ENCODE data around the gene CDK5RAP2. TPM values are rescaled to one million over a fixed set of nuclear protein-coding genes. Genes with fewer than 3 reads are reported as not detected.

Gene CDK5RAP2
- total RNA-seq, 1 experiment from 2014 or later = 56.4 TPM

GRCh38 chr9:120611690-120612068 lies 31.7 kb upstream of the CDK5RAP2 start:
- no peak overlapping the region for H3T11ph ChIP-seq (ENCODE audit: low read length)
- H3K9me3 ChIP-seq (ENCODE audit: control insufficient read depth, low read depth, low read length) = no peaks in the 10 kb centered on the region
- Mint-ChIP-seq H3K36me3 (ENCODE audit: insufficient read depth in 1 of 3, low read depth in 3 of 3) (no peaks in the 10 kb centered on the region), H3K27ac (no peak overlapping the region), H3K4me3 (no peak overlapping the region), H3K9me3 (no peaks in the 10 kb centered on the region), H3K4me1 (no peaks in the 10 kb centered on the region), H3K27me3 (ENCODE audit: low read depth) (no peaks in the 10 kb centered on the region)
- no peak overlapping the region for H3K56ac ChIP-seq (ENCODE audit: insufficient read length, low read depth, low read length)
- WGBS (ENCODE audit: extremely low coverage, insufficient read length, low lambda C conversion rate) = no CpG with 5 or more reads among the region's 1 CpG
- H2BK20ac ChIP-seq (ENCODE audit: low read depth, low read length, poor library complexity, severe bottlenecking) = no peak overlapping the region
- H4K20me1 ChIP-seq (ENCODE audit: control insufficient read depth, insufficient read depth, insufficient read length) = no peaks in the 10 kb centered on the region
- H2BK120ac ChIP-seq (ENCODE audit: low read depth, low read length, poor library complexity, severe bottlenecking) = no peak overlapping the region
- H3K79me2 ChIP-seq (ENCODE audit: insufficient read depth, low read length) = no peaks in the 10 kb centered on the region
- no peak overlapping the region for H4K91ac ChIP-seq (ENCODE audit: insufficient read length, low read depth, low read length)
- H3K23ac ChIP-seq (ENCODE audit: insufficient read length, low read depth, low read length) = no peak overlapping the region
- no peak overlapping the region for H3K27ac ChIP-seq (ENCODE audit: insufficient read length, low read depth, low read length)
- H3K79me1 ChIP-seq (ENCODE audit: insufficient read depth, low read depth, low read length, poor library complexity, severe bottlenecking) = no peaks in the 10 kb centered on the region
- H4K5ac ChIP-seq (ENCODE audit: insufficient read length, low read depth, low read length) = no peak overlapping the region
- H3K4ac ChIP-seq (ENCODE audit: low read depth, low read length) = no peak overlapping the region
- no peak for DNase-seq
- H3K4me1 ChIP-seq (ENCODE audit: insufficient read depth, low read length) = no peaks in the 10 kb centered on the region
- no peak overlapping the region for H2AK5ac ChIP-seq (ENCODE audit: insufficient read length, low read length)
- H4K8ac ChIP-seq (replicated peaks; ENCODE audit: insufficient read length, low read depth, low read length) = no peak overlapping the region
- no peak overlapping the region for H3K18ac ChIP-seq (ENCODE audit: insufficient read length, low read depth, low read length)
- H2AFZ ChIP-seq (ENCODE audit: low read length) = no peak overlapping the region
- no peak overlapping the region for H3K4me2 ChIP-seq (ENCODE audit: insufficient read depth, insufficient read length, low read length)
- no peaks in the 10 kb centered on the region for H3K27me3 ChIP-seq (ENCODE audit: insufficient read depth, low read length)
- no peak overlapping the region for H3K9ac ChIP-seq (ENCODE audit: extremely low read depth, insufficient read length, low read length)
- no peak overlapping the region for H2BK15ac ChIP-seq (ENCODE audit: low read depth, low read length)
- H3K14ac ChIP-seq (ENCODE audit: insufficient read depth, low read length) = no peak overlapping the region
- no peak for TF ChIP-seq CTCF (conservative IDR thresholded peaks at IDR 0.05)
- H3K23me2 ChIP-seq (ENCODE audit: insufficient read length, low read depth, low read length, poor library complexity, severe bottlenecking) = no peaks in the 10 kb centered on the region
- no peak overlapping the region for H2BK5ac ChIP-seq (ENCODE audit: insufficient read length, low read length)
- H2BK12ac ChIP-seq (ENCODE audit: insufficient read length, low read depth, low read length) = no peak overlapping the region

Data from H9 (cell line).